HepG2 (cell line): ENCODE measurements around the gene HES1. TPM values are rescaled to one million over a fixed set of nuclear protein-coding genes. Genes with fewer than 3 reads are reported as not detected.

ENCODE experiments used
- CBX5 ChIP-seq: sonication (generic); formaldehyde crosslinking; IDR thresholded peaks from 2 replicates; pipeline ENCODE4 v1.4.0; 2020; ENCODE audit warnings: missing genetic modification reagents, borderline replicate concordance
- HDAC2 ChIP-seq: sonication (generic); formaldehyde crosslinking; IDR thresholded peaks from 2 replicates; pipeline ENCODE4 v1.4.0; 2020; ENCODE audit warnings: missing genetic modification reagents
- HOXA5 ChIP-seq: sonication (generic); formaldehyde crosslinking; IDR thresholded peaks from 2 replicates; pipeline ENCODE4 v1.4.0; 2020; ENCODE audit warnings: missing genetic modification reagents
- ZFP36L2 ChIP-seq: sonication (generic); formaldehyde crosslinking; IDR thresholded peaks from 2 replicates; pipeline ENCODE4 v1.4.0; 2020; ENCODE audit warnings: missing genetic modification reagents
- ZNF263 ChIP-seq: sonication (generic); formaldehyde crosslinking; IDR thresholded peaks from 2 replicates; pipeline ENCODE4 v1.4.0; 2020; ENCODE audit warnings: missing genetic modification reagents
- ZNF407 ChIP-seq: sonication (generic); formaldehyde crosslinking; IDR thresholded peaks from one replicate; pipeline ENCODE4 v1.5.1; 2020; ENCODE audit warnings: mild to moderate bottlenecking, missing genetic modification reagents; ENCODE audit errors: not compliant biosample characterization
- ZNF468 ChIP-seq: sonication (generic); formaldehyde crosslinking; IDR thresholded peaks from 2 replicates; pipeline ENCODE4 v1.8.0; 2022; ENCODE audit warnings: mild to moderate bottlenecking, moderate library complexity, missing genetic modification reagents
- ZNF598 ChIP-seq: sonication (generic); formaldehyde crosslinking; IDR thresholded peaks from 2 replicates; pipeline ENCODE4 v1.5.1; 2020; ENCODE audit warnings: mild to moderate bottlenecking, missing genetic modification reagents, borderline replicate concordance
- ZNF766 ChIP-seq: sonication (generic); formaldehyde crosslinking; IDR thresholded peaks from 2 replicates; pipeline ENCODE4 v1.5.0; 2020; ENCODE audit warnings: missing genetic modification reagents, borderline replicate concordance
- ZSCAN29 ChIP-seq: sonication (generic); formaldehyde crosslinking; conservative IDR thresholded peaks from 2 replicates; pipeline ENCODE4 v1.4.0; 2020; ENCODE audit warnings: mild to moderate bottlenecking, missing genetic modification reagents
- polyA plus RNA-seq, 8 experiments: library from polyadenylated mRNA; depleted of rRNA in 3 of 8; stranded (reverse) in 7 of 8; unstranded in 1 of 8; fragments of >200 nt; fragmentation: Illumina TruSeq in 4 of 8; extraction: Trizol in 4 of 8; gene quantifications; 2 replicates each; pipeline versions ENCODE4 v1.2.1 to v1.2.3, GENCODE V29; 2011 to 2016; ENCODE audit warnings: low read depth in 4 of 8, missing spikeins in 1 of 8, mixed read lengths in 1 of 8; ENCODE audit not compliant: insufficient read depth in 1 of 8
- total RNA-seq, 5 experiments: library from RNA; depleted of rRNA; stranded (reverse); fragments of >200 nt; fragmentation: Illumina TruSeq; extraction: Trizol; gene quantifications; 2 replicates each; pipeline ENCODE4 v1.2.3, GENCODE V29; 2016; ENCODE audit warnings: low read depth in 1 of 5
- TF ChIP-seq, protein P1 (sequence below): sonication (generic); formaldehyde crosslinking; IDR thresholded peaks from 2 replicates; pipeline ENCODE4 v1.4.0; 2020; ENCODE audit warnings: mild to moderate bottlenecking, missing genetic modification reagents
- TF ChIP-seq, protein P2 (sequence below): sonication (generic); formaldehyde crosslinking; IDR thresholded peaks from 2 replicates; pipeline ENCODE4 v1.4.0; 2020; ENCODE audit warnings: missing genetic modification reagents, borderline replicate concordance
- TF ChIP-seq, protein P3 (sequence below): IDR thresholded peaks from 2 replicates; pipeline ENCODE4 v1.6.1; 2016; ENCODE audit warnings: low read depth

HES1 gene
- total and polyA plus RNA-seq, 2 of the 13 experiments (the other 11 are each of a cell fraction or from before 2014, with no cell fraction given), result 15.4 to 19.8 TPM

GRCh38 chr3:194161131-194162045, 25.4 kb downstream of the HES1 start (continued):
- TF ChIP-seq ZNF407 (CRISPR knock-in tag) (no peak), ZNF598 (CRISPR knock-in tag) (no peak), CBX5 (CRISPR knock-in tag) (0 out of 2 replicates have a peak, but pooled peaks have one; percentile 48), ZNF263 (CRISPR knock-in tag) (0 out of 2 replicates have a peak, but pooled peaks have one; percentile 17), ZFP36L2 (CRISPR knock-in tag) (no peak), HOXA5 (no peak), ZNF766 (CRISPR knock-in tag) (0 out of 2 replicates have a peak, but pooled peaks have one; percentile 37), ZNF468 (CRISPR knock-in tag) (no peak), HDAC2 (CRISPR knock-in tag) (peak; percentile 47; the same call in 1 of the 2 replicates), ZSCAN29 (no peak)
- TF ChIP-seq, protein P1, sequence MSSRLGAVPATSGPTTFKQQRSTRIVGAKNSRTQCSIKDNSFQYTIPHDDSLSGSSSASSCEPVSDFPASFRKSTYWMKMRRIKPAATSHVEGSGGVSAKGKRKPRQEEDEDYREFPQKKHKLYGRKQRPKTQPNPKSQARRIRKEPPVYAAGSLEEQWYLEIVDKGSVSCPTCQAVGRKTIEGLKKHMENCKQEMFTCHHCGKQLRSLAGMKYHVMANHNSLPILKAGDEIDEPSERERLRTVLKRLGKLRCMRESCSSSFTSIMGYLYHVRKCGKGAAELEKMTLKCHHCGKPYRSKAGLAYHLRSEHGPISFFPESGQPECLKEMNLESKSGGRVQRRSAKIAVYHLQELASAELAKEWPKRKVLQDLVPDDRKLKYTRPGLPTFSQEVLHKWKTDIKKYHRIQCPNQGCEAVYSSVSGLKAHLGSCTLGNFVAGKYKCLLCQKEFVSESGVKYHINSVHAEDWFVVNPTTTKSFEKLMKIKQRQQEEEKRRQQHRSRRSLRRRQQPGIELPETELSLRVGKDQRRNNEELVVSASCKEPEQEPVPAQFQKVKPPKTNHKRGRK, result no peak
- TF ChIP-seq, protein P2, sequence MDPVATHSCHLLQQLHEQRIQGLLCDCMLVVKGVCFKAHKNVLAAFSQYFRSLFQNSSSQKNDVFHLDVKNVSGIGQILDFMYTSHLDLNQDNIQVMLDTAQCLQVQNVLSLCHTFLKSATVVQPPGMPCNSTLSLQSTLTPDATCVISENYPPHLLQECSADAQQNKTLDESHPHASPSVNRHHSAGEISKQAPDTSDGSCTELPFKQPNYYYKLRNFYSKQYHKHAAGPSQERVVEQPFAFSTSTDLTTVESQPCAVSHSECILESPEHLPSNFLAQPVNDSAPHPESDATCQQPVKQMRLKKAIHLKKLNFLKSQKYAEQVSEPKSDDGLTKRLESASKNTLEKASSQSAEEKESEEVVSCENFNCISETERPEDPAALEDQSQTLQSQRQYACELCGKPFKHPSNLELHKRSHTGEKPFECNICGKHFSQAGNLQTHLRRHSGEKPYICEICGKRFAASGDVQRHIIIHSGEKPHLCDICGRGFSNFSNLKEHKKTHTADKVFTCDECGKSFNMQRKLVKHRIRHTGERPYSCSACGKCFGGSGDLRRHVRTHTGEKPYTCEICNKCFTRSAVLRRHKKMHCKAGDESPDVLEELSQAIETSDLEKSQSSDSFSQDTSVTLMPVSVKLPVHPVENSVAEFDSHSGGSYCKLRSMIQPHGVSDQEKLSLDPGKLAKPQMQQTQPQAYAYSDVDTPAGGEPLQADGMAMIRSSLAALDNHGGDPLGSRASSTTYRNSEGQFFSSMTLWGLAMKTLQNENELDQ (CRISPR knock-in tag), result no peak
- TF ChIP-seq, protein P3, sequence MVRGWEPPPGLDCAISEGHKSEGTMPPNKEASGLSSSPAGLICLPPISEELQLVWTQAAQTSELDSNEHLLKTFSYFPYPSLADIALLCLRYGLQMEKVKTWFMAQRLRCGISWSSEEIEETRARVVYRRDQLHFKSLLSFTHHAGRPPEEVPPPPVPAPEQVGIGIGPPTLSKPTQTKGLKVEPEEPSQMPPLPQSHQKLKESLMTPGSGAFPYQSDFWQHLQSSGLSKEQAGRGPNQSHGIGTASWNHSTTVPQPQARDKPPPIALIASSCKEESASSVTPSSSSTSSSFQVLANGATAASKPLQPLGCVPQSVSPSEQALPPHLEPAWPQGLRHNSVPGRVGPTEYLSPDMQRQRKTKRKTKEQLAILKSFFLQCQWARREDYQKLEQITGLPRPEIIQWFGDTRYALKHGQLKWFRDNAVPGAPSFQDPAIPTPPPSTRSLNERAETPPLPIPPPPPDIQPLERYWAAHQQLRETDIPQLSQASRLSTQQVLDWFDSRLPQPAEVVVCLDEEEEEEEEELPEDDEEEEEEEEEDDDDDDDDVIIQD, result 0 out of 2 replicates have a peak, but pooled peaks have one; percentile 15
